GM19328 (cell line): ENCODE data around the gene KSR1.

Source experiments
- ATAC-seq: cut with Tn5 transposase; IDR thresholded peaks from one replicate; pipeline ENCODE4 v1.9.1; 2021; ENCODE audit warnings: mild to moderate bottlenecking, moderate library complexity; ENCODE audit not compliant: unreplicated experiment

KSR1 gene

DNA sequence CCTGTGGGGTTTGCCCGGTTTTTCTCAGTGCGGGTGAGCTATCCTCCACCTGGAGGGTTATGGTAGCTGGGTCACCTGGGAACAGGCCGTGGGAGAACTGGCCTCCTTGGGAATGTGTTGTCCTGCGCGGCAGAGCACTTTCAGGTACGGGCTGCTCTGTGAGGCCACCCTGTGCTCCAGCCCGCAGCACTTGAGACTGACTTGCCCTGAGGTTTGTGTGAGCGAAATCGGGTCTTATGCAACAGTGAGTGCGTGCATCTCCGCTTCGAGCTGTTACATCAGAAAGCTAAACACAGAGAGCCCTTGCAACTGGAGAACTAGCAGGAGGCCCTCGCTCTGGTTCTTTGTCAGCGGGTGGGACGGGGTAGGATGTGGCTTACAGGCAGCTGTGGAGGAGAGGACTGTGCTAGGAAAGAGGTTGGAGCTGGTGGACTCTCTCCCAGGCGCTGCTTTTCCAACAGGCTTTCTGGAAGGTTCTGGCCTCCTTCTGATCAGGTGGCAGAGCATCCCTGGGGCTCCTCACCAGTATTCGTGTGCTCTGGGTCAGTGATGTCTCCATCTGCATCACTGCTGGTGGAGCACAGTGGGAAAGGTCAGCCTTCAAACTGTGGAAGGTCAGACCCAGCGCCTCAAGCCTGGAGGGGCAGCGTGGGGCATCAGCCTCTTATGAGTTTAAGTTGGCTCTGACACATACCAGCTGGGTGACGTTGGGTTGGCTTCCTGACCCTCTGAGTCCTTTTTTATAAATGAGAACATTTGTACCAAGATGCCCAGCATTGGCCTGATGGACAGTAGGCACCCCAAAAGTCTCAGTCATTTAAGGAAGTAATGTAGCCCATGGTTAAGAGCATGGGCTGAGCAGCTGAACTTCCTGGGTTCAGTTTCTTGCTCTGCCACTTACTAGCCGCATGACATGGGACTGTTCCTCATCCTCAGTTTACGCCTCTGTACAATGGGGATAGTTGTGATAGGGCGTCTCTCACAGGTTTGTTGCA is 76.3 kb downstream of the KSR1 start:
- ATAC-seq, result no peak

- no peak for ATAC-seq
Observed at GRCh38 chr17:27533874-27534815, 77.9 kb downstream of the KSR1 start.

DNA sequence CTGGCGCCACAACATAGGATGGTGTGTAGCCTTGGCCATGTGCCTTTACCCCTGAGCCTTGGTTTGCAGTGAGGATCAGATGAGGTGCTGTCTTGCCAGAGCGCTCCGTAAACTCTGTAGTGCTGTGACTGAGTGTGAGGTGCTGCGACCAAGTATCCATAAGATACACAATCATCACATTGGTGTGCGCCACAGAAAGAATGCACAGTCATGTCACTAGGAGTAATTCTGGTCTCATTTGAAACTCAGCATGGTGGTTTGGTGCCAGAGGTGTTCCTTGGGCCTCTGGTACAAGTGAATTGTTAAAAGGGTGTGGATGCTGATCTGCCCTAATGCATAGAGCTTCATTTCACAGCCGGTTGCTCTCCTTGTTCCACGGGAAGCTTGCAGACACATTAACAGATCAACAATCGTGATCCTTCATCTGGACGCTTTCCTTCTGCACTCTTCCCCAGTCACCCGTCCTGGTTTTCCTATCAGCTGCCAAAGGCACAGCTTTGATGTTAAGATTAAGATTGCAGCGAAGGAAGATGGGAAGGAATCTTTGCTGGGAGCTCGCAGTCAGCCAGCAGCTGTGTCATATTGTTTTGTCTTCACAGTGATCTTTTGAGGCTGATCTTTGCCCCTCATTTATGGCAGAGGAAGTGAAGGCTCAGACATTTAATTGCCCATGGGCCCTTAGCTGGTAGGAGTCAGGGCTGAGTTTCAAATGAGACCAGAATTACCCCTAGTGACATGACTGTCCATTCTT is 79.1 kb downstream of the KSR1 start:
- no peak for ATAC-seq

GRCh38 chr17:27535975-27536374 is 79.7 kb downstream of the KSR1 start:
- no peak for ATAC-seq

DNA sequence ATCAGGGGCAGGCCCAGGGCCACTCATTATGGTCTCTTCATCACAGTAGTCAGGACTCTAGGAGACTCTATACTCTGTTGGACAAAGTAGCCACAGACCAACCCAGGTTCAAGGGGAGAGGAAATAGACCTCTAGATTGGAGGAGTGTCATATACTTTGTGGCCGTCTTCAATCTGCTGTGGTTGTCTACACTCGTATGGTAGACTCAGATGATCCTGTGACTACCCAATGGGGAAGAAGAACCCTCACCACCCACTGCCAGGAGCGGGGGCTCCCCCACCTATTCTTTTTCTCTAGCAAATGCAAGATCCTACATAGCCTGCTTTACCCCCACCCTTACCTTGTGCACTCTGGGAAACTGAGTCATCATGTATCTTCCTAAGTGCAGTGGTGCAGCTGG is 80.5 kb downstream of the KSR1 start:
- no peak for ATAC-seq

DNA sequence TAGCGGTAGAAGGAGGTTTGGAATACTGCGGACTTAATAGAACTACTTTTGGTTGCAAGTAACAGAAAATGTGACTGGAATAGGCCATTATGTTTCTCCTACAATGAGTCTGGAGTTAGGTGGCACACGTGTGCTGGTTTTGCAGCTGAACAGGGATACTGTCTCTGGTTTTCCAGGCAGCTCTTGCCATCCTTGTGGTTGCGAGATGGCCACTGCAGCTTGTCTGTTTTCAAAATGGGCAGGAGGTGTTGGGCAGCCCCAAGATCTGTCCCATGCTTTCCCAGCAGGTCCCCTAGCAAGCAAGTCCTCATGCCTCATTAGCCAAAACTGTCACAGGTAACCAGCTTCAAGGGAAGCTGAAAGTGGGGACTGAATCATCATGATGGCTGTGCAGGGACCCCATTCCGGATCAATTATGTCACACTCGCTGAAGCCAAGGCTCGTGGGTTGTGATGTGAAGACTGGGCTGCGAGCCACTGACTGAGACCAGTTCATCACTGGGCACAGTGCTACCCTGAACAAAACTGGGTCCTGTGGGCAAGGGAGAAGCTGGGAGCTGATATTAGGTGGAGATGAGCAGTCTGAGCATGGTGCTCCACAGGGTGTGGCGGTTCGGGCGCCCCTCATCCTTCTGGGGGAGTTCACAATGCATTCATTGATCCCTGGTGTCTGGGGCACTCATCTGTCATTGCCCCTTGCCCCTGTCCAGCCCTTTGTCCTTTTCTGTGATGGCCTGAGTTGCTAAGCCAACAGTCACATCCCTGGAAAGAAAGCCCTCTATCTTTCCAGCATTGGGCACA is 82.1 kb downstream of the KSR1 start:
- ATAC-seq, result no peak

DNA sequence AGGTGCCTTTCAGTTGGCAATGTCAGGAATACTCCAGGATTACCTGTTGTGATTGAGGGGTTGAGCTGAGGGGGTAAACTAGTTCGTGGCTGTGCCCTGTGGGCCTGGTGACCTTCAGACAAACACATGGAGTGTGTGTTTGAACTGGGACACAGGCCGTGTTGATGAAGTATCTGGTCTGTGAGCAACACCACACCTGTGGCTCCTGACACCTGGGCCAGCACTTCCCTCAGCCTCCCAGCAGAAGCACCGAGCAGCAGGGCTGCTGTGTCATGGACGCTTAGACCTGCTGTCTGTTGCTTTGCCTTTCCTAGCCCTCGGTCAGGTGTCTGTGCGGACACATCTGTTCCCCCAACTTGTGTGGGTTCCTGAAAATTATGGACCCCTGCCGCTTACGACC is 82.9 kb downstream of the KSR1 start:
- no peak for ATAC-seq

DNA sequence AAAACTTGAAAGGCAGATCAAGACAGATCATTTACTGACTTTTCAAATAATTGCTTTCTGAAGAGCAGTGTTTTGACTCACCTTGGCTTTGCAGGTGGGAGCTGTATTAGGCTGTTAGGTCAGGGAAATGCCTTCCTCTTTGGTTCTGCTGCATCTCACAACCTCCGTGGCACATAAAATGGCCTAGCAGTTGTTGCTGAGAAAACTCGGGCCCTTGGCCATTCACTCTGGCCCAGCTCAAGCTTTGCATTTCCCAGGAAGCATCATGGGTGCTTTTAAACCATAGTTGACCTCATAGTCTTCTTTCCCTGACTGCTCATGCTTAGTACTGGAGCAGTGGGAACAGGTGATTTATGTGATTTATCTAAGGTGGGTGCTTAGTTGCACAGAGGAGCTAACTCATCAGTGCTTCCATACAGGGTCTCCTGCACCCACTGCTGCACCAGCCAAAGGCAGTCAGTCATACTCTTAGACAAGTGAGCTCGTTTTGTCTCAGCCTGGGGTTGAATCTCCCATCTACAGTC is 83.6 kb downstream of the KSR1 start:
- ATAC-seq, result no peak

- ATAC-seq, result no peak
Observed at GRCh38 chr17:27540318-27541101, 84.3 kb downstream of the KSR1 start.

GRCh38 chr17:27541301-27542023 is 85.2 kb downstream of the KSR1 start:
- no peak for ATAC-seq

- no peak for ATAC-seq
Observed at GRCh38 chr17:27542841-27543463, 86.7 kb downstream of the KSR1 start.

DNA sequence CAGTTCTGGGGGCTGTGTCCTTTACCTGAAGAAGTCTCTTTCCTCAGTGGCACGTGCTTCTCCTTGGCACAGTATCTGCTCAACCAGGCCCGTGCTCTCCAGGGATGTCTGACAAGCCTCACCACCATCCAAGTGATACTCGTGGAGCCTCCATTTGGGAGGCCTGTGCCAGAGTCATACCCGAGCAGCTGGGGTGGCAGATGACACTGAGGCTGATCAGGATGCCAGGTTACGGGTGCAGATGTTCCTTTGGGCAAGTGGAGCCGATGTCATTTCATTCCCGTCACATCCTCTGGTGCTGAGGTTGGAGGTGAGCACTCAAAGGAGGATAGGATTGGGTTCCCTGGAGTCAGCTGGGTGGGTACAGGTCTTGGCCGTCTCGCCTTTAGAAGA is 87.2 kb downstream of the KSR1 start:
- ATAC-seq, result no peak

GRCh38 chr17:27543958-27544349 is 87.7 kb downstream of the KSR1 start:
- ATAC-seq, result no peak

- peak; percentile 78 for ATAC-seq
Observed at GRCh38 chr17:27544350-27545131, 88.3 kb downstream of the KSR1 start.

DNA sequence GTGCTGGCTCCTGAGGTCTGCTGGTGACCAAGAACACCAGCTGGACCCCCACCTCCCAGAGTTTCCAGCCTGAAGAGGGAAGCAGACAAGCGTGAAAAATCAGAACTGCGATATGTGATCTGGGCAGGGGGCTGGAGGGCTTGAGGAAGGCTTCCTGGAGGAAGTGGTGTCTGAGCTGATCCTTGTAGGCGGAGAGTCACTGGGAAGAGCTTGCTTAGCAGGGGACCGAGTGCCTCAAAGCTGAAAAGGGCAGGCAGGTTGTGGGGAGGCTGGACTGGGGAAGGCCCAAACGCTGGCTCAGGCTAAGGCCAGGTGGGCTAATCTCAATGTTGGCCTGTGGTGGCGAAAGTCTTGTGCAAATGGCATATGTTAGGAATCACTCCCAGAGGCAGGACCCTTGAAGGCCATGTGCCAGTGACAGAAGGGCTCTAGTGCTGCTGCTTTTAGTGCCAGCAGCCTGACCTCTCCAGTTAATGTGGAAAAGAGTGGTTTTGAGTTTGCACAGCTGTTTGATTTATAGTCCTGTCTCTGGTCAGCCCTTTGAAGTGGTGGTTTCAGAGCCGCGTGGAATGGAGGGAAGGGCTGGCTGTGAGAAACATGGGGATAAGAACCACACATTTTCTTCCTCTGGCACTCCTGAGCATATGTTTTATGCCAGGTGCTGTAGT is 89.4 kb downstream of the KSR1 start:
- no peak for ATAC-seq

DNA sequence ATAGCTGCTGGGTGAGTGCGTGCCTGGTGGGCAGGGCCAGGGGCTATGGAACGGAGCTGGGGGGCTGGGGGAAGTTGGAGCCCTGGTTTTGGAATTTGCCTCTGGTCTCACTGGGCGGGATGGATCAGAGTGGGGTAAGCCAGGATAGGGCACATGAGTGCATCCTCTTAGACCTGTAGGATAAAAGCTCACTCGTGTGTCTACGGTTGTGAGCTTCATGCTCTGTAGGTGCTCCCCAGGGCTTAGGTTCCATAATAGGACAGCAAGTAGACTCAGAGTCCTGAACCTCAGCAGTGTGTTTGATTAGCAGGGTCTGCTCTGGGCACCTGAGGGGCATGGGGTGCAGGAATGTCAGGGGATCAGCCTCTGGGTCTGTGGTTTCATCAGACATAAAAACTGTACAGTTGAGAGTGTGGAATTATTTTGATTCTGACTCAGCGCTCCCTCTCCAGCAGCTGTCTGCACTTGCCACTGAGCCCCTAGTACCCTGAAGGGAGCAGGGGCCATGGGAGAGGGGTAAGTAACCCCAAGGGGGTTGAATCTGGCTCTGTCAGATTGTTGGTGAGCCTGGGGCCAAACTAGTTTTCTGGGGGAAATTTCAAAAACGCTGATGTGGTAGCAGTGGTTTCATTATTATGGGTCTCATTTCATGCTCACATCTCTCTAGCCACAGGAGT is 90.5 kb downstream of the KSR1 start:
- no peak for ATAC-seq
